ENCODE data around the gene MKRN2. TPM values are rescaled to one million over a fixed set of nuclear protein-coding genes. Genes with fewer than 3 reads are reported as not detected.

The MKRN2 gene
- total RNA-seq, 5 donors from 2014 or later (not counting 1 experiment from before 2014, with no cell fraction given): 22.2 to 31.7 (median 27.5) TPM

GRCh38 chr3:12569836-12570235 lies 12.9 kb downstream of the MKRN2 start:
- WGBS (ENCODE audit: insufficient coverage): 100% methylated on average over 3 of the region's 6 CpGs
- H3K4me1 Mint-ChIP-seq: peaks cover 9 to 25% (median 10%) of the 10 kb centered on the region in 3 donors
- Histone ChIP-seq H3K27me3 (replicated peaks in 1 of 2; ENCODE audit: control insufficient read depth in 2 of 2, extremely low read depth in 1 of 2, insufficient read depth in 2 of 2, low read length in 1 of 2) (no peaks in the 10 kb centered on the region), H3K4me3 (ENCODE audit: control insufficient read depth in 1 of 2, extremely low read depth in 1 of 2, low read length in 1 of 2) (no peak overlapping the region), H3K4me1 (ENCODE audit: control insufficient read depth in 1 of 2, extremely low read depth in 1 of 2, insufficient read depth in 2 of 2, low read length in 2 of 2) (no peaks in the 10 kb centered on the region), H3K9me3 (no peaks in the 10 kb centered on the region), H3K36me3 (ENCODE audit: control insufficient read depth in 2 of 2, extremely low read depth in 1 of 2, insufficient read depth in 1 of 2, low read length in 1 of 2) (peaks cover 0 to 62% of the 10 kb centered on the region in 2 donors), H3K27ac (ENCODE audit: low read length) (no peak overlapping the region)
- H3K4me3 Mint-ChIP-seq: no peak overlapping the region
- H3K9me3 Mint-ChIP-seq: peaks cover 4 to 11% (median 8%) of the 10 kb centered on the region in 3 donors
- peaks cover 69% of the 10 kb centered on the region for H3K36me3 Mint-ChIP-seq
- DNase-seq: no peak
- no peak overlapping the region for H3K27ac Mint-ChIP-seq
- no peaks in the 10 kb centered on the region for H3K27me3 Mint-ChIP-seq
- ChIA-PET CTCF (interaction anchor here in 1 of 2 donors (0.8 kb wide), 1 partner anchor 14 kb away, joined by 3 read pairs; no protein-coding TSS in a partner anchor), POLR2A (interaction anchor here in 1 of 2 donors (0.5 kb wide), 1 partner anchor 73 kb away, joined by 4 read pairs; no protein-coding TSS in a partner anchor)
- ATAC-seq (replicated peaks in 1 of 4): no peak

- CTCF ChIA-PET: no interaction called here
- peaks cover under 1 to 5% (median 4%) of the 10 kb centered on the region in 3 donors for H3K9me3 Mint-ChIP-seq
- H3K36me3 ChIP-seq (ENCODE audit: control insufficient read depth in 2 of 2, extremely low read depth in 1 of 2, insufficient read depth in 1 of 2, low read length in 1 of 2): peaks cover 5 to 84% of the 10 kb centered on the region in 2 donors
- POLR2A ChIA-PET: no interaction called here
- H3K4me3 Mint-ChIP-seq: no peak overlapping the region
- H3K27me3 Mint-ChIP-seq: no peaks in the 10 kb centered on the region
- H3K27ac ChIP-seq (ENCODE audit: low read length): no peak overlapping the region
- no peaks in the 10 kb centered on the region for H3K9me3 ChIP-seq
- H3K4me1 ChIP-seq (ENCODE audit: control insufficient read depth in 1 of 2, extremely low read depth in 1 of 2, insufficient read depth in 2 of 2, low read length in 2 of 2): no peaks in the 10 kb centered on the region
- no peak overlapping the region for H3K27ac Mint-ChIP-seq
- no peak for ATAC-seq (replicated peaks in 1 of 4)
- no peak for DNase-seq
- WGBS (ENCODE audit: insufficient coverage): 98% methylated on average over 9 of the region's 11 CpGs
- H3K27me3 ChIP-seq (replicated peaks in 1 of 2; ENCODE audit: control insufficient read depth in 2 of 2, extremely low read depth in 1 of 2, insufficient read depth in 2 of 2, low read length in 1 of 2): no peaks in the 10 kb centered on the region
- H3K36me3 Mint-ChIP-seq: peaks cover 74% of the 10 kb centered on the region
- peaks cover 0 to 13% (median 5%) of the 10 kb centered on the region in 3 donors for H3K4me1 Mint-ChIP-seq
- no peak overlapping the region for H3K4me3 ChIP-seq (ENCODE audit: control insufficient read depth in 1 of 2, extremely low read depth in 1 of 2, low read length in 1 of 2)
Measured at GRCh38 chr3:12571986-12572385, 15.1 kb downstream of the MKRN2 start.

GRCh38 chr3:12574131-12574530 lies 17.2 kb downstream of the MKRN2 start:
- 96% methylated on average over 6 of the region's 6 CpGs for WGBS (ENCODE audit: insufficient coverage)
- CTCF ChIA-PET: no interaction called here
- peaks cover 0 to under 1% (median 0%) of the 10 kb centered on the region in 3 donors for H3K4me1 Mint-ChIP-seq
- POLR2A ChIA-PET: no interaction called here
- Histone ChIP-seq H3K27ac (ENCODE audit: low read length) (no peak overlapping the region), H3K36me3 (ENCODE audit: control insufficient read depth in 2 of 2, extremely low read depth in 1 of 2, insufficient read depth in 1 of 2, low read length in 1 of 2) (peaks cover 6 to 86% of the 10 kb centered on the region in 2 donors), H3K4me1 (ENCODE audit: control insufficient read depth in 1 of 2, extremely low read depth in 1 of 2, insufficient read depth in 2 of 2, low read length in 2 of 2) (no peaks in the 10 kb centered on the region), H3K9me3 (no peaks in the 10 kb centered on the region), H3K4me3 (ENCODE audit: control insufficient read depth in 1 of 2, extremely low read depth in 1 of 2, low read length in 1 of 2) (no peak overlapping the region), H3K27me3 (replicated peaks in 1 of 2; ENCODE audit: control insufficient read depth in 2 of 2, extremely low read depth in 1 of 2, insufficient read depth in 2 of 2, low read length in 1 of 2) (no peaks in the 10 kb centered on the region)
- H3K27me3 Mint-ChIP-seq: no peaks in the 10 kb centered on the region
- H3K36me3 Mint-ChIP-seq: peaks cover 80% of the 10 kb centered on the region
- H3K4me3 Mint-ChIP-seq: no peak overlapping the region
- DNase-seq (no peak), ATAC-seq (replicated peaks in 1 of 4) (no peak)
- H3K27ac Mint-ChIP-seq: no peak overlapping the region
- peaks cover 4 to 9% (median 8%) of the 10 kb centered on the region in 3 donors for H3K9me3 Mint-ChIP-seq

GRCh38 chr3:12574661-12575060 lies 17.8 kb downstream of the MKRN2 start:
- CTCF ChIA-PET: no interaction called here
- H3K27me3 Mint-ChIP-seq: no peaks in the 10 kb centered on the region

GRCh38 chr3:12577379-12577778 lies 20.5 kb downstream of the MKRN2 start:
- H3K4me1 ChIP-seq (ENCODE audit: control insufficient read depth in 1 of 2, extremely low read depth in 1 of 2, insufficient read depth in 2 of 2, low read length in 2 of 2): no peaks in the 10 kb centered on the region
- Mint-ChIP-seq H3K4me1 (peaks cover 0 to 4% (median 0%) of the 10 kb centered on the region in 3 donors), H3K9me3 (peaks cover 4 to 9% (median 8%) of the 10 kb centered on the region in 3 donors), H3K27me3 (no peaks in the 10 kb centered on the region), H3K36me3 (peaks cover 71% of the 10 kb centered on the region), H3K27ac (no peak overlapping the region), H3K4me3 (no peak overlapping the region)
- ATAC-seq (replicated peaks in 1 of 4) (no peak), DNase-seq (no peak)
- no peak overlapping the region for H3K27ac ChIP-seq (ENCODE audit: low read length)
- ChIA-PET POLR2A (interaction anchor here in 1 of 2 donors (0.8 kb wide), 1 partner anchor 23 kb away, joined by 3 read pairs; no protein-coding TSS in a partner anchor), CTCF (interaction anchor here in 1 of 2 donors (0.6 kb wide), 1 partner anchor 87 kb away, joined by 3 read pairs; the partner anchor contains the start of gene RAF1)
- WGBS (ENCODE audit: insufficient coverage): no CpG with 5 or more reads among the region's 5 CpGs
- no peak overlapping the region for H3K4me3 ChIP-seq (ENCODE audit: control insufficient read depth in 1 of 2, extremely low read depth in 1 of 2, low read length in 1 of 2)
- peaks cover 18 to 85% of the 10 kb centered on the region in 2 donors for H3K36me3 ChIP-seq (ENCODE audit: control insufficient read depth in 2 of 2, extremely low read depth in 1 of 2, insufficient read depth in 1 of 2, low read length in 1 of 2)
- no peaks in the 10 kb centered on the region for H3K27me3 ChIP-seq (replicated peaks in 1 of 2; ENCODE audit: control insufficient read depth in 2 of 2, extremely low read depth in 1 of 2, insufficient read depth in 2 of 2, low read length in 1 of 2)
- H3K9me3 ChIP-seq: no peaks in the 10 kb centered on the region

More at GRCh38 chr3:12574661-12575060, 17.8 kb downstream of the MKRN2 start:
- Mint-ChIP-seq H3K9me3 (peaks cover 4 to 9% (median 8%) of the 10 kb centered on the region in 3 donors), H3K4me1 (peaks cover 0 to 4% (median 0%) of the 10 kb centered on the region in 3 donors), H3K27ac (no peak overlapping the region), H3K36me3 (peaks cover 82% of the 10 kb centered on the region), H3K4me3 (no peak overlapping the region)
- Histone ChIP-seq H3K27me3 (replicated peaks in 1 of 2; ENCODE audit: control insufficient read depth in 2 of 2, extremely low read depth in 1 of 2, insufficient read depth in 2 of 2, low read length in 1 of 2) (no peaks in the 10 kb centered on the region), H3K36me3 (ENCODE audit: control insufficient read depth in 2 of 2, extremely low read depth in 1 of 2, insufficient read depth in 1 of 2, low read length in 1 of 2) (peaks cover 6 to 86% of the 10 kb centered on the region in 2 donors), H3K4me3 (ENCODE audit: control insufficient read depth in 1 of 2, extremely low read depth in 1 of 2, low read length in 1 of 2) (no peak overlapping the region), H3K4me1 (ENCODE audit: control insufficient read depth in 1 of 2, extremely low read depth in 1 of 2, insufficient read depth in 2 of 2, low read length in 2 of 2) (no peaks in the 10 kb centered on the region), H3K27ac (ENCODE audit: low read length) (no peak overlapping the region), H3K9me3 (no peaks in the 10 kb centered on the region)
- DNase-seq (no peak), ATAC-seq (replicated peaks in 1 of 4) (no peak)
- WGBS (ENCODE audit: insufficient coverage): 81% methylated on average over 6 of the region's 7 CpGs
- POLR2A ChIA-PET: no interaction called here

GRCh38 chr3:12578742-12579141 lies 21.9 kb downstream of the MKRN2 start:
- WGBS (ENCODE audit: insufficient coverage): 100% methylated on average over 1 of the region's 2 CpGs
- peak in 1 of 35 experiments; percentile 17 for DNase-seq
- Histone ChIP-seq H3K4me3 (ENCODE audit: control insufficient read depth in 1 of 2, extremely low read depth in 1 of 2, low read length in 1 of 2) (no peak overlapping the region), H3K27me3 (replicated peaks in 1 of 2; ENCODE audit: control insufficient read depth in 2 of 2, extremely low read depth in 1 of 2, insufficient read depth in 2 of 2, low read length in 1 of 2) (no peaks in the 10 kb centered on the region), H3K9me3 (no peaks in the 10 kb centered on the region), H3K36me3 (ENCODE audit: control insufficient read depth in 2 of 2, extremely low read depth in 1 of 2, insufficient read depth in 1 of 2, low read length in 1 of 2) (peaks cover 26 to 87% of the 10 kb centered on the region in 2 donors), H3K4me1 (ENCODE audit: control insufficient read depth in 1 of 2, extremely low read depth in 1 of 2, insufficient read depth in 2 of 2, low read length in 2 of 2) (no peaks in the 10 kb centered on the region), H3K27ac (ENCODE audit: low read length) (no peak overlapping the region)
- Mint-ChIP-seq H3K36me3 (peaks cover 74% of the 10 kb centered on the region), H3K27ac (peak overlapping the region in 1 of 2 donors; percentile 44), H3K9me3 (peaks cover 4 to 9% (median 8%) of the 10 kb centered on the region in 3 donors), H3K27me3 (no peaks in the 10 kb centered on the region), H3K4me3 (no peak overlapping the region), H3K4me1 (peaks cover 0 to 4% (median 0%) of the 10 kb centered on the region in 3 donors)
- POLR2A ChIA-PET: interaction anchor here (0.6 kb wide), 3 partner anchors 9 to 435 kb away, joined by 3 to 5 read pairs (median 4); no protein-coding TSS in a partner anchor
- CTCF ChIA-PET: interaction anchor here (0.6 to 0.7 kb wide), 4 partner anchors 72 to 1546 kb away, joined by 3 to 4 read pairs (median 4); partner anchors contain the start of gene TMEM43 (in 1 of the 2)
- no peak for ATAC-seq (replicated peaks in 1 of 4)
